BE2C (cell line): ENCODE results near the gene IL24.

Experiments used
- DNase-seq: peaks from one replicate; pipeline ENCODE4 v3.0.0-alpha.2; 2020
- H3K27me3 ChIP-seq: fragments of 250-450 bp; sonication (Bioruptor Pico); 2 replicates; pipeline ENCODE4 v1.5.1; 2020; ENCODE audit warnings: mild to moderate bottlenecking
- H3K36me3 ChIP-seq: fragments of 250-450 bp; sonication (Bioruptor Pico); 2 replicates; pipeline ENCODE4 v1.5.1; 2020; ENCODE audit warnings: mild to moderate bottlenecking
- H3K4me1 ChIP-seq: fragments of 250-450 bp; sonication (Bioruptor Pico); 2 replicates; pipeline ENCODE4 v1.5.1; 2020
- H3K4me3 ChIP-seq: 2 replicates; pipeline ENCODE4 v1.5.1; 2011; ENCODE audit warnings: low read depth, low read length
- H3K9me3 ChIP-seq: fragments of 250-450 bp; sonication (Bioruptor Pico); 2 replicates; pipeline ENCODE4 v1.5.1; 2020
- TF ChIP-seq, protein P1 (sequence below): IDR thresholded peaks from 2 replicates; pipeline ENCODE4 v1.5.1; 2012; ENCODE audit warnings: mild to moderate bottlenecking, low read depth, low read length

The IL24 gene

GRCh38 chr1:206875752-206876377, 21.4 kb upstream of the IL24 start:
- Histone ChIP-seq H3K36me3 (no peaks in the 10 kb centered on the region), H3K4me1 (no peaks in the 10 kb centered on the region), H3K27me3 (no peaks in the 10 kb centered on the region), H3K9me3 (no peaks in the 10 kb centered on the region), H3K4me3 (no peak overlapping the region)
- no peak for DNase-seq
- TF ChIP-seq, protein P1, sequence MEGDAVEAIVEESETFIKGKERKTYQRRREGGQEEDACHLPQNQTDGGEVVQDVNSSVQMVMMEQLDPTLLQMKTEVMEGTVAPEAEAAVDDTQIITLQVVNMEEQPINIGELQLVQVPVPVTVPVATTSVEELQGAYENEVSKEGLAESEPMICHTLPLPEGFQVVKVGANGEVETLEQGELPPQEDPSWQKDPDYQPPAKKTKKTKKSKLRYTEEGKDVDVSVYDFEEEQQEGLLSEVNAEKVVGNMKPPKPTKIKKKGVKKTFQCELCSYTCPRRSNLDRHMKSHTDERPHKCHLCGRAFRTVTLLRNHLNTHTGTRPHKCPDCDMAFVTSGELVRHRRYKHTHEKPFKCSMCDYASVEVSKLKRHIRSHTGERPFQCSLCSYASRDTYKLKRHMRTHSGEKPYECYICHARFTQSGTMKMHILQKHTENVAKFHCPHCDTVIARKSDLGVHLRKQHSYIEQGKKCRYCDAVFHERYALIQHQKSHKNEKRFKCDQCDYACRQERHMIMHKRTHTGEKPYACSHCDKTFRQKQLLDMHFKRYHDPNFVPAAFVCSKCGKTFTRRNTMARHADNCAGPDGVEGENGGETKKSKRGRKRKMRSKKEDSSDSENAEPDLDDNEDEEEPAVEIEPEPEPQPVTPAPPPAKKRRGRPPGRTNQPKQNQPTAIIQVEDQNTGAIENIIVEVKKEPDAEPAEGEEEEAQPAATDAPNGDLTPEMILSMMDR: no peak

DNA sequence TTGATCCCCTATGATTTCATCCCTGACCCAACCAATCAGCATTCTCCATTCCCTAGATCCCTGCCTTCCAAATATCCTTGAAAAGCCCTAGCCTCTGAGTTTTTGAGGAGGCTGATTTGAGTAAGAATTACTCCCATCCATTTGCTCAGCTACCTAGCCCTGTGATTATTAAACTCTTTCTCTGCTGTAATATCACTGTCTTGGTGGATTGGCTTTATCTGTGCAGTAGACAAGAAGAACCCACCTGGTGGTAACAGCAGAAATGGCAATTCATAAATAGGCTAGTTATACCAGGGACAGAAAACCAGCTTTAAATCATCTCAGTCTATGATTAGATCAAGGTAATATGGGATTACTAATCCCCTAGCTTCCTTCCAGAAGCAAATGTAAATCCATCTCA, 18.8 kb upstream of the IL24 start:
- H3K4me3 ChIP-seq: no peak overlapping the region
- no peaks in the 10 kb centered on the region for H3K36me3 ChIP-seq
- DNase-seq: no peak
- no peaks in the 10 kb centered on the region for H3K4me1 ChIP-seq
- no peaks in the 10 kb centered on the region; the same call in 1 of the 2 replicates for H3K27me3 ChIP-seq
- H3K9me3 ChIP-seq: no peaks in the 10 kb centered on the region
- TF ChIP-seq, protein P1: peak; percentile 49

DNA sequence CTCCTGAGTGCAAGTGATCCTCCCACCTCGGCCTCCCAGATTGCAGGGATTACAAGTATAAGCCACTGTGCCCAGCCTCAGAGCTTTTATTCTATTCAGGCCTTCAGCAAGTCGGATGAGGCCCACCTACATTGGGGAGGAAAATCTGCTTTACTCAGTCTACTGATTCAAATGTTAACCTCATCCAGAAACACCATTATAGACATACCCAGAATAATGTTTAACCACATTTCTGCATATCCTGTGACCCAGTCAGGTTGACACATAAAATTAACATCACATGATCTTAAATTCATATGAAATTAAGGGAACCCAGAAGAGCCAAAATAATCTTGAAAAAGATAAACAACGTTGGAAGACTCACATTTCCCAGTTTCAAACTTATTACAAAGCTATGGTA, 16.9 kb upstream of the IL24 start:
- no peaks in the 10 kb centered on the region for H3K9me3 ChIP-seq
- DNase-seq: no peak
- no peaks in the 10 kb centered on the region for H3K36me3 ChIP-seq
- no peaks in the 10 kb centered on the region for H3K4me1 ChIP-seq
- H3K4me3 ChIP-seq: no peak overlapping the region
- TF ChIP-seq, protein P1: no peak
- H3K27me3 ChIP-seq: no peaks in the 10 kb centered on the region; the same call in 1 of the 2 replicates

DNA sequence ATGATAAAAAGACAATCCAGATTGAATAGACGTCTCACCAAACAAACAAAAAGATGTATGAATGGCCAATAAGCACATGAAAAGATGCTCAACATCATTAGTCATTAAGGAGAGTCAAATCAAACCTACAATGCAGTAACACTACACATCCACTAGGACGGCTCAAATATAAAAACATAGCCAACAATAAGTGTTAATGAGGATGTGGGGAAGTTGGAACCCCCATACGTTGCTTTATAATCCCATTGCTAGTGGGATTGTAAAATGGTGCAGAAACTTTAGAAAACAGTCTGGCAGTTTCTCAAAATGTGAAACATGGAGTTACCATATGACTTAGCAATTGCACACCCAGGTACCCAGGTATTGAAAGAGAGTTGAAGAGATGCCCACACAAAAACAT, 14.7 kb upstream of the IL24 start:
- Histone ChIP-seq H3K4me3 (no peak overlapping the region), H3K9me3 (no peaks in the 10 kb centered on the region), H3K4me1 (no peaks in the 10 kb centered on the region), H3K36me3 (no peaks in the 10 kb centered on the region), H3K27me3 (no peaks in the 10 kb centered on the region; the same call in 1 of the 2 replicates)
- no peak for DNase-seq
- TF ChIP-seq, protein P1: no peak; the same call in 1 of the 2 replicates

- no peaks in the 10 kb centered on the region for H3K36me3 ChIP-seq
- TF ChIP-seq, protein P1: no peak
- no peaks in the 10 kb centered on the region for H3K9me3 ChIP-seq
Observed at GRCh38 chr1:206883160-206883559, 14.1 kb upstream of the IL24 start.

GRCh38 chr1:206883876-206884275, 13.4 kb upstream of the IL24 start:
- H3K36me3 ChIP-seq: no peaks in the 10 kb centered on the region
- no peaks in the 10 kb centered on the region; the same call in 1 of the 2 replicates for H3K27me3 ChIP-seq
- no peaks in the 10 kb centered on the region for H3K4me1 ChIP-seq
- no peak for DNase-seq
- H3K4me3 ChIP-seq: no peak overlapping the region
- H3K9me3 ChIP-seq: no peaks in the 10 kb centered on the region
- TF ChIP-seq, protein P1: no peak

More at GRCh38 chr1:206883160-206883559, 14.1 kb upstream of the IL24 start:
- Histone ChIP-seq H3K4me3 (no peak overlapping the region), H3K4me1 (no peaks in the 10 kb centered on the region), H3K27me3 (no peaks in the 10 kb centered on the region; the same call in 1 of the 2 replicates)
- DNase-seq: no peak
